WTC11 (cell line): Measurements from ENCODE around the gene IDE. TPM values are rescaled to one million over a fixed set of nuclear protein-coding genes. Genes with fewer than 3 reads are reported as not detected.
"Not testable (repeated sequence)": the region's sequence is repeated elsewhere in the genome, so short reads cannot be mapped to it uniquely, and the experiment has no call there.

Experiments
- ATAC-seq: fragments of 200-7000 bp; cut with Tn5 transposase; 2 replicates; pipeline ENCODE4 v1.10.0; 2021; ENCODE audit warnings: mild to moderate bottlenecking, moderate library complexity
- CTCF ChIA-PET: fragments of 300-600 bp; sonication (Branson Sonifier 250); formaldehyde crosslinking; loops from one replicate; lab custom pipeline; 2021; ENCODE audit warnings: antibody characterized with exemption; lab: Charles Lee
- POLR2A ChIA-PET: fragments of 350-600 bp; sonication (Branson Sonifier 250); formaldehyde crosslinking; loops from one replicate; lab custom pipeline; 2021; ENCODE audit warnings: antibody characterized with exemption; lab: Charles Lee
- DNase-seq: peaks from one replicate; pipeline ENCODE4 v3.0.0; 2021; ENCODE audit warnings: low spot score
- H3K27ac Mint-ChIP-seq: 2 replicates; pipeline ENCODE4 v1.8.0; 2021; ENCODE audit warnings: mixed read lengths
- H3K27me3 Mint-ChIP-seq: 2 replicates; pipeline ENCODE4 v1.8.0; 2021; ENCODE audit warnings: low read depth, mild to moderate bottlenecking, moderate library complexity, mixed read lengths
- H3K36me3 Mint-ChIP-seq: 2 replicates; pipeline ENCODE4 v1.8.0; 2021; ENCODE audit warnings: mixed read lengths
- H3K4me1 Mint-ChIP-seq: 2 replicates; pipeline ENCODE4 v1.8.0; 2022; ENCODE audit warnings: mixed read lengths
- H3K4me3 Mint-ChIP-seq: 2 replicates; pipeline ENCODE4 v1.8.0; 2021; ENCODE audit warnings: mild to moderate bottlenecking, moderate library complexity, mixed read lengths
- H3K9me3 Mint-ChIP-seq: 2 replicates; pipeline ENCODE4 v1.8.0; 2021; ENCODE audit warnings: mixed read lengths
- ETV6 ChIP-seq: sonication (generic); formaldehyde crosslinking; IDR thresholded peaks from 2 replicates; pipeline ENCODE4 v1.8.1; 2022; ENCODE audit warnings: mild to moderate bottlenecking, missing genetic modification reagents
- FOXP1 ChIP-seq: sonication (generic); formaldehyde crosslinking; IDR thresholded peaks from 2 replicates; pipeline ENCODE4 v1.8.0; 2022; ENCODE audit warnings: missing genetic modification reagents, mild to moderate bottlenecking, moderate library complexity, borderline replicate concordance
- GRHL2 ChIP-seq: fragments of 250-450 bp; sonication (Bioruptor Pico); IDR thresholded peaks from 2 replicates; pipeline ENCODE4 v1.8.0; 2022; ENCODE audit warnings: mild to moderate bottlenecking, moderate library complexity; ENCODE audit not compliant: insufficient replicate concordance, severe bottlenecking
- HMGA2 ChIP-seq: fragments of 250-450 bp; sonication (Bioruptor Pico); IDR thresholded peaks from 2 replicates; pipeline ENCODE4 v1.4.0; 2021; ENCODE audit warnings: mild to moderate bottlenecking, moderate library complexity
- MAX ChIP-seq: sonication (generic); formaldehyde crosslinking; IDR thresholded peaks from 2 replicates; pipeline ENCODE4 v1.8.0; 2022; ENCODE audit warnings: mild to moderate bottlenecking, missing genetic modification reagents
- MYBL2 ChIP-seq: sonication (generic); formaldehyde crosslinking; IDR thresholded peaks from 2 replicates; pipeline ENCODE4 v1.8.1; 2023; ENCODE audit warnings: mild to moderate bottlenecking, moderate library complexity, missing genetic modification reagents
- NFE2L1 ChIP-seq: sonication (generic); formaldehyde crosslinking; IDR thresholded peaks from 2 replicates; pipeline ENCODE4 v1.8.1; 2023; ENCODE audit warnings: missing genetic modification reagents
- NR3C1 ChIP-seq: sonication (generic); formaldehyde crosslinking; conservative IDR thresholded peaks from 2 replicates; pipeline ENCODE4 v1.8.1; 2023; ENCODE audit warnings: low read depth, mild to moderate bottlenecking, missing genetic modification reagents
- RELA ChIP-seq: sonication (generic); formaldehyde crosslinking; IDR thresholded peaks from 2 replicates; pipeline ENCODE4 v1.8.1; 2022; ENCODE audit warnings: missing genetic modification reagents, mild to moderate bottlenecking, borderline replicate concordance
- RORB ChIP-seq: fragments of 250-450 bp; sonication (Bioruptor Pico); IDR thresholded peaks from 2 replicates; pipeline ENCODE4 v1.9.0; 2021; ENCODE audit warnings: mild to moderate bottlenecking
- SOX15 ChIP-seq: fragments of 250-450 bp; sonication (Bioruptor Pico); IDR thresholded peaks from 2 replicates; pipeline ENCODE4 v1.9.0; 2021; ENCODE audit warnings: mild to moderate bottlenecking
- SP1 ChIP-seq: sonication (generic); formaldehyde crosslinking; conservative IDR thresholded peaks from 2 replicates; pipeline ENCODE4 v1.8.1; 2022; ENCODE audit warnings: missing genetic modification reagents
- ZBTB21 ChIP-seq: sonication (generic); formaldehyde crosslinking; IDR thresholded peaks from 2 replicates; pipeline ENCODE4 v1.8.1; 2023; ENCODE audit warnings: mild to moderate bottlenecking, missing genetic modification reagents, borderline replicate concordance
- ZBTB43 ChIP-seq: sonication (generic); formaldehyde crosslinking; IDR thresholded peaks from 2 replicates; pipeline ENCODE4 v1.8.1; 2023; ENCODE audit warnings: mild to moderate bottlenecking, missing genetic modification reagents
- ZNF121 ChIP-seq: sonication (generic); formaldehyde crosslinking; IDR thresholded peaks from 2 replicates; pipeline ENCODE4 v1.8.0; 2023; ENCODE audit warnings: missing genetic modification reagents
- total RNA-seq: library from RNA; stranded (reverse); gene quantifications from 3 replicates; pipeline ENCODE4 v1.2.3, GENCODE V29; 2021
- TF ChIP-seq, protein P1 (sequence below): sonication (generic); formaldehyde crosslinking; IDR thresholded peaks from 2 replicates; pipeline ENCODE4 v1.8.1; 2022; ENCODE audit warnings: low read depth, missing genetic modification reagents, borderline replicate concordance
- TF ChIP-seq, protein P2 (sequence below): sonication (generic); formaldehyde crosslinking; IDR thresholded peaks from 2 replicates; pipeline ENCODE4 v1.8.1; 2022; ENCODE audit warnings: mild to moderate bottlenecking, missing genetic modification reagents, moderate library complexity, borderline replicate concordance
- TF ChIP-seq, protein P3 (sequence below): sonication (generic); formaldehyde crosslinking; IDR thresholded peaks from 2 replicates; pipeline ENCODE4 v1.8.0; 2023; ENCODE audit warnings: missing genetic modification reagents, mild to moderate bottlenecking, borderline replicate concordance

The IDE gene
- total RNA-seq, 1 experiment from 2014 or later = 50.5 TPM

- ATAC-seq (no peak), DNase-seq (no peak)
- CTCF ChIA-PET = no interaction called here
- no peaks in the 10 kb centered on the region for H3K4me1 Mint-ChIP-seq
- H3K4me3 Mint-ChIP-seq = no peak overlapping the region
- POLR2A ChIA-PET = no interaction called here
- H3K27me3 Mint-ChIP-seq = no peaks in the 10 kb centered on the region
- H3K36me3 Mint-ChIP-seq = no peaks in the 10 kb centered on the region
- H3K27ac Mint-ChIP-seq = no peak overlapping the region
- TF ChIP-seq, protein P1, sequence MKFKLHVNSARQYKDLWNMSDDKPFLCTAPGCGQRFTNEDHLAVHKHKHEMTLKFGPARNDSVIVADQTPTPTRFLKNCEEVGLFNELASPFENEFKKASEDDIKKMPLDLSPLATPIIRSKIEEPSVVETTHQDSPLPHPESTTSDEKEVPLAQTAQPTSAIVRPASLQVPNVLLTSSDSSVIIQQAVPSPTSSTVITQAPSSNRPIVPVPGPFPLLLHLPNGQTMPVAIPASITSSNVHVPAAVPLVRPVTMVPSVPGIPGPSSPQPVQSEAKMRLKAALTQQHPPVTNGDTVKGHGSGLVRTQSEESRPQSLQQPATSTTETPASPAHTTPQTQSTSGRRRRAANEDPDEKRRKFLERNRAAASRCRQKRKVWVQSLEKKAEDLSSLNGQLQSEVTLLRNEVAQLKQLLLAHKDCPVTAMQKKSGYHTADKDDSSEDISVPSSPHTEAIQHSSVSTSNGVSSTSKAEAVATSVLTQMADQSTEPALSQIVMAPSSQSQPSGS (CRISPR knock-in tag) = no peak
- TF ChIP-seq MYBL2 = no peak
- no peak for TF ChIP-seq ZBTB43
- no peaks in the 10 kb centered on the region for H3K9me3 Mint-ChIP-seq
Observed at GRCh38 chr10:92440578-92440977, 133.3 kb downstream of the IDE start.

- ATAC-seq (no peak), DNase-seq (no peak)
- H3K36me3 Mint-ChIP-seq = no peaks in the 10 kb centered on the region
- TF ChIP-seq SOX15 (CRISPR knock-in tag) (no peak), NR3C1 (no peak), NFE2L1 (CRISPR knock-in tag) (no peak), HMGA2 (0 out of 2 replicates have a peak, but pooled peaks have one; percentile 41), SP1 (CRISPR knock-in tag) (no peak), GRHL2 (CRISPR knock-in tag) (no peak), MAX (CRISPR knock-in tag) (no peak), ZBTB21 (no peak)
- POLR2A ChIA-PET = no interaction called here
- no peaks in the 10 kb centered on the region for H3K27me3 Mint-ChIP-seq
- no peaks in the 10 kb centered on the region for H3K4me1 Mint-ChIP-seq
- CTCF ChIA-PET = interaction anchor here (2.1 kb wide), 1 partner anchor 350 kb away, joined by 9 read pairs; no protein-coding TSS in a partner anchor
- H3K4me3 Mint-ChIP-seq = no peak overlapping the region
- H3K9me3 Mint-ChIP-seq = no peaks in the 10 kb centered on the region
- H3K27ac Mint-ChIP-seq = no peak overlapping the region
Observed at GRCh38 chr10:92438220-92438619, 135.7 kb downstream of the IDE start.

- Mint-ChIP-seq H3K4me3 (no peak overlapping the region), H3K9me3 (no peaks in the 10 kb centered on the region), H3K4me1 (peaks cover 5% of the 10 kb centered on the region), H3K27me3 (no peaks in the 10 kb centered on the region), H3K36me3 (no peaks in the 10 kb centered on the region), H3K27ac (no peak overlapping the region)
- peak; percentile 63; the same call in 1 of the 2 replicates for TF ChIP-seq ZNF121 (CRISPR knock-in tag)
- TF ChIP-seq, protein P2, sequence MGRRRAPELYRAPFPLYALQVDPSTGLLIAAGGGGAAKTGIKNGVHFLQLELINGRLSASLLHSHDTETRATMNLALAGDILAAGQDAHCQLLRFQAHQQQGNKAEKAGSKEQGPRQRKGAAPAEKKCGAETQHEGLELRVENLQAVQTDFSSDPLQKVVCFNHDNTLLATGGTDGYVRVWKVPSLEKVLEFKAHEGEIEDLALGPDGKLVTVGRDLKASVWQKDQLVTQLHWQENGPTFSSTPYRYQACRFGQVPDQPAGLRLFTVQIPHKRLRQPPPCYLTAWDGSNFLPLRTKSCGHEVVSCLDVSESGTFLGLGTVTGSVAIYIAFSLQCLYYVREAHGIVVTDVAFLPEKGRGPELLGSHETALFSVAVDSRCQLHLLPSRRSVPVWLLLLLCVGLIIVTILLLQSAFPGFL (CRISPR knock-in tag) = no peak
- ChIA-PET POLR2A (no interaction called here), CTCF (interaction anchor here (0.6 to 2.2 kb wide), 7 partner anchors 31 to 428 kb away, joined by 3 to 16 read pairs (median 3); partner anchors contain the start of gene IDE)
- ATAC-seq (no peak), DNase-seq (no peak)
Observed at GRCh38 chr10:92436611-92437010, 137.3 kb downstream of the IDE start.

DNA sequence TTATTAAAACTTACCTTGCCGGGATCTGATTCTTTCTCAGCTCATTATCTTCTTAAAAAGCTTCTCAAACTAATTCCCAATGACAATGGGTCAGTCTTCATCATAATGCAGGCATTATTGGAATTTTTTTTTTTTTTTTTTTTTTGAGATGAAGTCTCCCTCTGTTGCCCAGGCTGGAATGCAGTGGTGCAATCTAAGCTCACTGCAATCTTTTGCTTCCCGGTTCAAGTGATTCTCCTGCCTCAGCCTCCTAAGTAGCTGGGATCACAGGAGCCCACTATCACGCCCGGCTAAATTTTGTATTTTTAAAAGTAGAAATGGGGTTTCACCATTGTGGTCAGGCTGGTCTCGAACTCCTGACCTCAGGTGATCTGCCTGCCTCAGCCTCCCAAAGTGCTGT is 137.8 kb downstream of the IDE start:
- CTCF ChIA-PET = interaction anchor here (0.6 to 2.2 kb wide), 9 partner anchors 30 to 427 kb away, joined by 3 to 16 read pairs (median 3); partner anchors contain the start of gene IDE
- not testable (repeated sequence) for H3K36me3 Mint-ChIP-seq

GRCh38 chr10:92434385-92434784 is 139.5 kb downstream of the IDE start:
- ChIA-PET POLR2A (no interaction called here), CTCF (interaction anchor here (0.6 to 1.3 kb wide), 13 partner anchors 14 to 372 kb away, joined by 3 to 21 read pairs (median 3); partner anchors contain the start of genes CPEB3 and MARCHF5)
- ATAC-seq = no peak
- no peak for TF ChIP-seq RORB (CRISPR knock-in tag)
- TF ChIP-seq FOXP1 = no peak
- TF ChIP-seq RELA (CRISPR knock-in tag) = no peak
- TF ChIP-seq ZNF121 (CRISPR knock-in tag) = peak; percentile 70; the same call in 1 of the 2 replicates
- TF ChIP-seq, protein P3, sequence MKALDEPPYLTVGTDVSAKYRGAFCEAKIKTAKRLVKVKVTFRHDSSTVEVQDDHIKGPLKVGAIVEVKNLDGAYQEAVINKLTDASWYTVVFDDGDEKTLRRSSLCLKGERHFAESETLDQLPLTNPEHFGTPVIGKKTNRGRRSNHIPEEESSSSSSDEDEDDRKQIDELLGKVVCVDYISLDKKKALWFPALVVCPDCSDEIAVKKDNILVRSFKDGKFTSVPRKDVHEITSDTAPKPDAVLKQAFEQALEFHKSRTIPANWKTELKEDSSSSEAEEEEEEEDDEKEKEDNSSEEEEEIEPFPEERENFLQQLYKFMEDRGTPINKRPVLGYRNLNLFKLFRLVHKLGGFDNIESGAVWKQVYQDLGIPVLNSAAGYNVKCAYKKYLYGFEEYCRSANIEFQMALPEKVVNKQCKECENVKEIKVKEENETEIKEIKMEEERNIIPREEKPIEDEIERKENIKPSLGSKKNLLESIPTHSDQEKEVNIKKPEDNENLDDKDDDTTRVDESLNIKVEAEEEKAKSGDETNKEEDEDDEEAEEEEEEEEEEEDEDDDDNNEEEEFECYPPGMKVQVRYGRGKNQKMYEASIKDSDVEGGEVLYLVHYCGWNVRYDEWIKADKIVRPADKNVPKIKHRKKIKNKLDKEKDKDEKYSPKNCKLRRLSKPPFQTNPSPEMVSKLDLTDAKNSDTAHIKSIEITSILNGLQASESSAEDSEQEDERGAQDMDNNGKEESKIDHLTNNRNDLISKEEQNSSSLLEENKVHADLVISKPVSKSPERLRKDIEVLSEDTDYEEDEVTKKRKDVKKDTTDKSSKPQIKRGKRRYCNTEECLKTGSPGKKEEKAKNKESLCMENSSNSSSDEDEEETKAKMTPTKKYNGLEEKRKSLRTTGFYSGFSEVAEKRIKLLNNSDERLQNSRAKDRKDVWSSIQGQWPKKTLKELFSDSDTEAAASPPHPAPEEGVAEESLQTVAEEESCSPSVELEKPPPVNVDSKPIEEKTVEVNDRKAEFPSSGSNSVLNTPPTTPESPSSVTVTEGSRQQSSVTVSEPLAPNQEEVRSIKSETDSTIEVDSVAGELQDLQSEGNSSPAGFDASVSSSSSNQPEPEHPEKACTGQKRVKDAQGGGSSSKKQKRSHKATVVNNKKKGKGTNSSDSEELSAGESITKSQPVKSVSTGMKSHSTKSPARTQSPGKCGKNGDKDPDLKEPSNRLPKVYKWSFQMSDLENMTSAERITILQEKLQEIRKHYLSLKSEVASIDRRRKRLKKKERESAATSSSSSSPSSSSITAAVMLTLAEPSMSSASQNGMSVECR (CRISPR knock-in tag) = no peak
- TF ChIP-seq ETV6 (CRISPR knock-in tag) = no peak
- TF ChIP-seq, all 79 proteins: peak for 1
- H3K36me3 Mint-ChIP-seq = no peaks in the 10 kb centered on the region
- peaks cover 5% of the 10 kb centered on the region for H3K4me1 Mint-ChIP-seq
- DNase-seq = no peak
- no peak overlapping the region for H3K27ac Mint-ChIP-seq
- no peaks in the 10 kb centered on the region for H3K27me3 Mint-ChIP-seq
- H3K4me3 Mint-ChIP-seq = no peak overlapping the region
- no peaks in the 10 kb centered on the region for H3K9me3 Mint-ChIP-seq

More for the DNA sequence above, 137.8 kb downstream of the IDE start:
- H3K9me3 Mint-ChIP-seq, DNase-seq, POLR2A ChIA-PET, H3K4me3 Mint-ChIP-seq, H3K27me3 Mint-ChIP-seq, H3K27ac Mint-ChIP-seq, H3K4me1 Mint-ChIP-seq, ATAC-seq: not testable (repeated sequence)
